Neural cell (in vitro differentiated cells): ENCODE data around the gene HUNK. TPM values are rescaled to one million over a fixed set of nuclear protein-coding genes. Genes with fewer than 3 reads are reported as not detected.

Experiments used
- H2AFZ ChIP-seq: fragments of 200-600, 300-800 bp; sonication (generic), shearing (Covaris generic); 2 replicates; pipeline ENCODE4 v1.6.0; 2014; ENCODE audit warnings: low read depth, mild to moderate bottlenecking, antibody characterized with exemption, low read length, moderate library complexity
- H3F3A ChIP-seq: fragments of 200-600 bp; shearing (Covaris generic); 2 replicates; pipeline ENCODE4 v1.6.1; 2016; ENCODE audit warnings: mild to moderate bottlenecking, moderate library complexity, mixed read lengths, antibody characterized with exemption, low read length; ENCODE audit not compliant: insufficient read depth, poor library complexity, severe bottlenecking
- H3K27ac ChIP-seq: fragments of 200-600, 300-800 bp; sonication (generic), shearing (Covaris generic); 2 replicates; pipeline ENCODE4 v1.5.1; 2014; ENCODE audit warnings: mild to moderate bottlenecking, low read length, moderate library complexity
- H3K27me3 ChIP-seq: fragments of 300-800, 200-600 bp; sonication (generic), shearing (Covaris generic); 2 replicates; pipeline ENCODE4 v1.6.0; 2014; ENCODE audit warnings: mild to moderate bottlenecking, low read depth, low read length, moderate library complexity; ENCODE audit not compliant: insufficient read depth
- H3K36me3 ChIP-seq: fragments of 300-800, 200-600 bp; sonication (generic), shearing (Covaris generic); 2 replicates; pipeline ENCODE4 v1.5.1; 2014; ENCODE audit warnings: mild to moderate bottlenecking, antibody characterized with exemption, low read length, moderate library complexity; ENCODE audit not compliant: insufficient read depth
- H3K4me2 ChIP-seq: fragments of 300-800, 200-600 bp; sonication (generic), shearing (Covaris generic); 2 replicates; pipeline ENCODE4 v1.6.0; 2014; ENCODE audit warnings: mild to moderate bottlenecking, low read length
- H3K4me3 ChIP-seq: fragments of 300-800, 200-600 bp; sonication (generic), shearing (Covaris generic); 2 replicates; pipeline ENCODE4 v1.5.1; 2014; ENCODE audit warnings: mild to moderate bottlenecking, low read length, moderate library complexity
- H3K79me2 ChIP-seq: fragments of 200-600 bp; shearing (Covaris generic); replicated peaks from 2 replicates; pipeline ENCODE4 v1.6.0; 2014; ENCODE audit warnings: mild to moderate bottlenecking, low read length, moderate library complexity; ENCODE audit not compliant: insufficient read depth
- H3K9ac ChIP-seq: fragments of 300-800, 200-600 bp; sonication (generic), shearing (Covaris generic); 2 replicates; pipeline ENCODE4 v1.6.1; 2016; ENCODE audit warnings: mild to moderate bottlenecking, low read length, mixed read lengths
- H3K9me2 ChIP-seq: fragments of 200-600 bp; shearing (Covaris generic); 2 replicates; pipeline ENCODE4 v1.6.1; 2016; ENCODE audit warnings: mild to moderate bottlenecking, low read length, mixed read lengths; ENCODE audit not compliant: insufficient read depth
- H3K9me3 ChIP-seq: fragments of 200-600, 300-800 bp; sonication (generic), shearing (Covaris generic); 2 replicates; pipeline ENCODE4 v1.6.1; 2016; ENCODE audit warnings: mild to moderate bottlenecking, mixed run types, low read length, moderate library complexity, mixed read lengths
- H4K20me1 ChIP-seq: fragments of 200-600 bp; shearing (Covaris generic); 2 replicates; pipeline ENCODE4 v1.6.1; 2016; ENCODE audit warnings: mild to moderate bottlenecking, mixed run types; ENCODE audit not compliant: insufficient read depth
- EP300 ChIP-seq: fragments of 450-650 bp; conservative IDR thresholded peaks from 2 replicates; pipeline ENCODE4 v1.6.1; 2014; ENCODE audit warnings: antibody characterized with exemption, mild to moderate bottlenecking, moderate library complexity; ENCODE audit not compliant: poor library complexity, severe bottlenecking
- EZH2 ChIP-seq: fragments of 200-600, 300-800 bp; shearing (Covaris generic), sonication (generic); IDR thresholded peaks from 2 replicates; pipeline ENCODE4 v1.6.1; 2014; ENCODE audit warnings: antibody characterized with exemption, low read length, borderline replicate concordance, mild to moderate bottlenecking; ENCODE audit not compliant: insufficient read depth, poor library complexity, severe bottlenecking
- MXI1 ChIP-seq: fragments of 450-650 bp; conservative IDR thresholded peaks from 2 replicates; pipeline ENCODE4 v1.6.1; 2014; ENCODE audit warnings: antibody characterized with exemption, mild to moderate bottlenecking; ENCODE audit not compliant: poor library complexity, severe bottlenecking
- POLR2AphosphoS5 ChIP-seq: IDR thresholded peaks from 2 replicates; pipeline ENCODE4 v1.6.1; 2012
- RAD21 ChIP-seq: fragments of 450-650 bp; conservative IDR thresholded peaks from 2 replicates; pipeline ENCODE4 v1.6.1; 2014; ENCODE audit warnings: antibody characterized with exemption, mild to moderate bottlenecking, moderate library complexity
- SMC3 ChIP-seq: fragments of 450-650 bp; conservative IDR thresholded peaks from 2 replicates; pipeline ENCODE4 v1.6.1; 2014; ENCODE audit warnings: antibody characterized with exemption, mild to moderate bottlenecking, moderate library complexity; ENCODE audit not compliant: poor library complexity
- TAF1 ChIP-seq: IDR thresholded peaks from 2 replicates; pipeline ENCODE4 v1.6.1; 2012; ENCODE audit warnings: low read depth
- polyA plus RNA-seq: library from polyadenylated mRNA; depleted of rRNA; stranded (reverse); fragments of >200 nt; gene quantifications from 2 replicates; pipeline ENCODE4 v1.2.3, GENCODE V29; 2014
- TF ChIP-seq, protein P1 (sequence below): fragments of 450-650 bp; IDR thresholded peaks from 2 replicates; pipeline ENCODE4 v1.5.1; 2014; ENCODE audit warnings: antibody characterized with exemption, mild to moderate bottlenecking, moderate library complexity; ENCODE audit not compliant: poor library complexity, severe bottlenecking
- TF ChIP-seq, protein P2 (sequence below): IDR thresholded peaks from 2 replicates; pipeline ENCODE4 v1.6.1; 2012; ENCODE audit warnings: borderline replicate concordance

Gene HUNK
- polyA plus RNA-seq, 1 donor from 2014 or later: 9.3 TPM

DNA sequence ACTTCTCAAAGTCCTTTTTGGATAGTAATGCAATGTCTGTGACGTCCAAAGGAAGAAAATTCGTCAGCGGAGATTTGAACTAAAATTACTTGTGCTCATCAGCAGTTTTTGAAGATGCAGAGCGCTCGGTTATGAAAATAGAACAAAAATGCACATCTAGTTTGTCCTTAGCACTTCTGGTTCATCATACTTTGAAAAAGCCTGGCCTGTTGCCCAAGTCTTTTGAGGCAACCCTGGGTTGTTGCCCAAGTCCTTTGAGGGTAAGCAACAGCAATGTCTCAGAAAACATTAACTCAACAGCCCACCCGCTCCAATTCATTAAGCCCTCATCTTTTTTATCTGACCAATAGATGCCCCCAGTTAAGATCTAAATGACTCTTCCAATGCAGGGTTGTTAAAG lies 91.9 kb downstream of the HUNK start:
- Histone ChIP-seq H3K9ac (no peak overlapping the region), H3K9me2 (no peaks in the 10 kb centered on the region), H3K9me3 (no peaks in the 10 kb centered on the region), H3K27ac (no peak overlapping the region), H2AFZ (no peak overlapping the region), H3K4me3 (no peak overlapping the region), H3F3A (no peaks in the 10 kb centered on the region), H3K27me3 (no peaks in the 10 kb centered on the region), H3K36me3 (peaks cover 11% of the 10 kb centered on the region), H3K4me2 (no peak overlapping the region), H3K79me2 (no peaks in the 10 kb centered on the region), H4K20me1 (no peaks in the 10 kb centered on the region)
- TF ChIP-seq POLR2AphosphoS5 (no peak), TAF1 (no peak), SMC3 (no peak), RAD21 (no peak), EZH2 (no peak), MXI1 (no peak), EP300 (no peak)
- TF ChIP-seq, protein P1, sequence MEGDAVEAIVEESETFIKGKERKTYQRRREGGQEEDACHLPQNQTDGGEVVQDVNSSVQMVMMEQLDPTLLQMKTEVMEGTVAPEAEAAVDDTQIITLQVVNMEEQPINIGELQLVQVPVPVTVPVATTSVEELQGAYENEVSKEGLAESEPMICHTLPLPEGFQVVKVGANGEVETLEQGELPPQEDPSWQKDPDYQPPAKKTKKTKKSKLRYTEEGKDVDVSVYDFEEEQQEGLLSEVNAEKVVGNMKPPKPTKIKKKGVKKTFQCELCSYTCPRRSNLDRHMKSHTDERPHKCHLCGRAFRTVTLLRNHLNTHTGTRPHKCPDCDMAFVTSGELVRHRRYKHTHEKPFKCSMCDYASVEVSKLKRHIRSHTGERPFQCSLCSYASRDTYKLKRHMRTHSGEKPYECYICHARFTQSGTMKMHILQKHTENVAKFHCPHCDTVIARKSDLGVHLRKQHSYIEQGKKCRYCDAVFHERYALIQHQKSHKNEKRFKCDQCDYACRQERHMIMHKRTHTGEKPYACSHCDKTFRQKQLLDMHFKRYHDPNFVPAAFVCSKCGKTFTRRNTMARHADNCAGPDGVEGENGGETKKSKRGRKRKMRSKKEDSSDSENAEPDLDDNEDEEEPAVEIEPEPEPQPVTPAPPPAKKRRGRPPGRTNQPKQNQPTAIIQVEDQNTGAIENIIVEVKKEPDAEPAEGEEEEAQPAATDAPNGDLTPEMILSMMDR: no peak
- TF ChIP-seq, protein P2, sequence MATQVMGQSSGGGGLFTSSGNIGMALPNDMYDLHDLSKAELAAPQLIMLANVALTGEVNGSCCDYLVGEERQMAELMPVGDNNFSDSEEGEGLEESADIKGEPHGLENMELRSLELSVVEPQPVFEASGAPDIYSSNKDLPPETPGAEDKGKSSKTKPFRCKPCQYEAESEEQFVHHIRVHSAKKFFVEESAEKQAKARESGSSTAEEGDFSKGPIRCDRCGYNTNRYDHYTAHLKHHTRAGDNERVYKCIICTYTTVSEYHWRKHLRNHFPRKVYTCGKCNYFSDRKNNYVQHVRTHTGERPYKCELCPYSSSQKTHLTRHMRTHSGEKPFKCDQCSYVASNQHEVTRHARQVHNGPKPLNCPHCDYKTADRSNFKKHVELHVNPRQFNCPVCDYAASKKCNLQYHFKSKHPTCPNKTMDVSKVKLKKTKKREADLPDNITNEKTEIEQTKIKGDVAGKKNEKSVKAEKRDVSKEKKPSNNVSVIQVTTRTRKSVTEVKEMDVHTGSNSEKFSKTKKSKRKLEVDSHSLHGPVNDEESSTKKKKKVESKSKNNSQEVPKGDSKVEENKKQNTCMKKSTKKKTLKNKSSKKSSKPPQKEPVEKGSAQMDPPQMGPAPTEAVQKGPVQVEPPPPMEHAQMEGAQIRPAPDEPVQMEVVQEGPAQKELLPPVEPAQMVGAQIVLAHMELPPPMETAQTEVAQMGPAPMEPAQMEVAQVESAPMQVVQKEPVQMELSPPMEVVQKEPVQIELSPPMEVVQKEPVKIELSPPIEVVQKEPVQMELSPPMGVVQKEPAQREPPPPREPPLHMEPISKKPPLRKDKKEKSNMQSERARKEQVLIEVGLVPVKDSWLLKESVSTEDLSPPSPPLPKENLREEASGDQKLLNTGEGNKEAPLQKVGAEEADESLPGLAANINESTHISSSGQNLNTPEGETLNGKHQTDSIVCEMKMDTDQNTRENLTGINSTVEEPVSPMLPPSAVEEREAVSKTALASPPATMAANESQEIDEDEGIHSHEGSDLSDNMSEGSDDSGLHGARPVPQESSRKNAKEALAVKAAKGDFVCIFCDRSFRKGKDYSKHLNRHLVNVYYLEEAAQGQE: no peak

DNA sequence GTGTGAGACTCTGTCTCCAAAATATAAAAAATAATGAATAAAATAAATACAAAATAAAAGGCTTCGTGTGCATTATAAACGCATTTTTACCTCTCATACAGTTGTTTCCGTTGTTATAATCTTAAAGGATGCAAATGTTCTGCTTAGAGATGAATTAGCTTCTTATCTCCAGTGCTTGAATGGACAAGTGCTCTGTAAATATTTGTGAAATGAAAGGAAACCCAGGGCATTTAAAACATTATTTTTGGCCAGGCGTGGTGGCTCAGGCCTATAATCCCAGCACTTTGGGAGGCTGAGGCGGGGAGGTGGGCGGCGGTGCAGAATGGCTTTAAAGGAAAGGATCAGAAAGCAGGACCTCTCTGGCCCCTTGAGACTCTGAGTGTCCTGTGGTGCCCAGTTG lies 94.5 kb downstream of the HUNK start:
- H3K4me3 ChIP-seq: no peak overlapping the region
- TF ChIP-seq POLR2AphosphoS5 (no peak), RAD21 (no peak), SMC3 (no peak), EZH2 (no peak), EP300 (no peak), TAF1 (no peak), MXI1 (no peak)
- TF ChIP-seq, protein P1: no peak
- TF ChIP-seq, protein P2: no peak
- H3K4me2 ChIP-seq: no peak overlapping the region
- H3K36me3 ChIP-seq: peaks cover 1% of the 10 kb centered on the region
- no peaks in the 10 kb centered on the region for H3K79me2 ChIP-seq
- no peaks in the 10 kb centered on the region for H3F3A ChIP-seq
- no peaks in the 10 kb centered on the region for H3K27me3 ChIP-seq
- H3K9me3 ChIP-seq: no peaks in the 10 kb centered on the region
- H3K9me2 ChIP-seq: no peaks in the 10 kb centered on the region
- H4K20me1 ChIP-seq: no peaks in the 10 kb centered on the region
- H2AFZ ChIP-seq: no peak overlapping the region
- no peak overlapping the region for H3K9ac ChIP-seq
- no peak overlapping the region for H3K27ac ChIP-seq
